NCI-H1417 treated with DMSO at 0.1 percent for 48 hours (cell line): ENCODE measurements around the gene ANKRD60.

Source experiments
- DNase-seq: peaks from one replicate; lab custom pipeline; 2025; lab: John Stamatoyannopoulos, UW

ANKRD60 gene

GRCh38 chr20:58228484-58229197, at the start of gene ANKRD60:
Gene ANKRD60 (minus strand): TSS chr20:58228653. CDS start chr20:58228653, 0 bp downstream.
- no peak for DNase-seq

GRCh38 chr20:58277578-58278472, 49.4 kb upstream of the ANKRD60 start:
- no peak for DNase-seq

GRCh38 chr20:58277107-58277506, 48.7 kb upstream of the ANKRD60 start:
- DNase-seq = no peak

- no peak for DNase-seq
Measured at GRCh38 chr20:58274384-58274783, 45.9 kb upstream of the ANKRD60 start.

- no peak for DNase-seq
Measured at GRCh38 chr20:58271606-58272351, 43.3 kb upstream of the ANKRD60 start.

- no peak for DNase-seq
Measured at GRCh38 chr20:58268936-58269619, 40.6 kb upstream of the ANKRD60 start.

GRCh38 chr20:58268421-58268821, 40.0 kb upstream of the ANKRD60 start:
- no peak for DNase-seq

- DNase-seq = no peak
Measured at GRCh38 chr20:58267389-58268215, 39.1 kb upstream of the ANKRD60 start.

- no peak for DNase-seq
Measured at GRCh38 chr20:58264271-58264670, 35.8 kb upstream of the ANKRD60 start.

GRCh38 chr20:58261660-58262059, 33.2 kb upstream of the ANKRD60 start:
- no peak for DNase-seq

GRCh38 chr20:58260006-58260405, 31.6 kb upstream of the ANKRD60 start:
- no peak for DNase-seq

- no peak for DNase-seq
Measured at GRCh38 chr20:58256842-58257241, 28.4 kb upstream of the ANKRD60 start.

- DNase-seq = no peak
Measured at GRCh38 chr20:58256307-58256706, 27.9 kb upstream of the ANKRD60 start.

- no peak for DNase-seq
Measured at GRCh38 chr20:58254890-58255289, 26.4 kb upstream of the ANKRD60 start.

GRCh38 chr20:58251979-58252591, 23.6 kb upstream of the ANKRD60 start:
- no peak for DNase-seq

GRCh38 chr20:58251348-58251978, 23.0 kb upstream of the ANKRD60 start:
- DNase-seq = no peak

GRCh38 chr20:58246346-58246745, 17.9 kb upstream of the ANKRD60 start:
- no peak for DNase-seq

GRCh38 chr20:58245931-58246330, 17.5 kb upstream of the ANKRD60 start:
- no peak for DNase-seq

GRCh38 chr20:58245181-58245891, 16.9 kb upstream of the ANKRD60 start:
- DNase-seq = no peak
